GM12878 (cell line): Measurements from ENCODE around the gene SLC22A23. TPM values are rescaled to one million over a fixed set of nuclear protein-coding genes. Genes with fewer than 3 reads are reported as not detected.
A peak's percentile ranks its signal among the peaks of the same experiment; 100 is the strongest.

ENCODE experiments used
- ATAC-seq: fragments of 200-7000 bp; cut with Tn5 transposase; 3 replicates; pipeline ENCODE4 v1.9.1; 2020; ENCODE audit warnings: mild to moderate bottlenecking, moderate library complexity
- BruUV-seq: library from RNA; stranded (reverse); fragments of 400-500 nt; replicated peaks from 2 replicates; lab custom pipeline; 2021; lab: Mats Ljungman, UMichigan
- CTCF ChIA-PET: fragments of 300-600 bp; sonication (Branson Sonifier 250); formaldehyde crosslinking; extraction: SDS; loops from one replicate; lab custom pipeline; 2021; ENCODE audit warnings: inconsistent platforms; lab: Yijun Ruan, JAX
- POLR2A ChIA-PET: fragments of 350-600 bp; formaldehyde crosslinking; extraction: SDS; loops from one replicate; lab custom pipeline; 2021; ENCODE audit warnings: inconsistent platforms; lab: Charles Lee
- RAD21 ChIA-PET: fragments of 300-600 bp; sonication (Branson Sonifier 250); formaldehyde crosslinking; loops from one replicate; lab custom pipeline; 2023; ENCODE audit warnings: antibody characterized with exemption; ENCODE audit not compliant: unreplicated experiment; lab: Charles Lee
- SMC1A ChIA-PET: fragments of 300-600 bp; sonication (Branson Sonifier 250); formaldehyde crosslinking; loops from one replicate; lab custom pipeline; 2023; ENCODE audit not compliant: unreplicated experiment, uncharacterized antibody; lab: Charles Lee
- DNase-seq: peaks from one replicate; pipeline ENCODE4 v3.0.0-alpha.2; 2011; ENCODE audit warnings: low read depth, low spot score
- FAIRE-seq: peaks from 3 replicates; lab custom pipeline; 2011; peaks lifted over from hg19 to GRCh38; lab: Jason Lieb, UNC
- H2AFZ ChIP-seq: 2 replicates; pipeline ENCODE4 v1.6.0; 2011; ENCODE audit warnings: low read depth, low read length, control low read depth; ENCODE audit not compliant: control insufficient read depth
- H3K27ac ChIP-seq: 2 replicates; pipeline ENCODE4 v1.5.1; 2011; ENCODE audit warnings: control low read depth; ENCODE audit not compliant: control insufficient read depth, insufficient read depth
- H3K27me3 ChIP-seq, 2 experiments: replicated peaks in 1 of 2; 2 replicates each; pipeline versions ENCODE4 v1.6.0 to v1.6.1; 2011; ENCODE audit warnings: low read length in 1 of 2; ENCODE audit not compliant: control insufficient read depth in 2 of 2, insufficient read depth in 2 of 2
- H3K36me3 ChIP-seq, 2 experiments: 2 replicates each; pipeline ENCODE4 v1.5.1; 2011; ENCODE audit warnings: low read length in 1 of 2; ENCODE audit not compliant: control insufficient read depth in 2 of 2, insufficient read depth in 2 of 2
- H3K4me1 ChIP-seq: 2 replicates; pipeline ENCODE4 v1.6.1; 2011; ENCODE audit warnings: mild to moderate bottlenecking, low read length, moderate library complexity, mixed read lengths; ENCODE audit not compliant: control insufficient read depth, insufficient read depth
- H3K4me2 ChIP-seq: 2 replicates; pipeline ENCODE4 v1.6.0; 2011; ENCODE audit warnings: control low read depth; ENCODE audit not compliant: control insufficient read depth, insufficient read depth
- H3K4me3 ChIP-seq: fragments of 200-600 bp; sonication (generic); 2 replicates; pipeline ENCODE4 v1.5.1; 2016
- H3K79me2 ChIP-seq: 2 replicates; pipeline ENCODE4 v1.6.0; 2011; ENCODE audit warnings: low read length; ENCODE audit not compliant: control insufficient read depth, insufficient read depth
- H3K9ac ChIP-seq: 2 replicates; pipeline ENCODE4 v1.8.0; 2011; ENCODE audit warnings: low read length, control low read depth, mixed read lengths; ENCODE audit not compliant: control insufficient read depth, insufficient read depth
- H3K9me3 ChIP-seq: replicated peaks from 3 replicates; pipeline ENCODE4 v1.5.1; 2011; ENCODE audit warnings: mild to moderate bottlenecking, low read length; ENCODE audit not compliant: control insufficient read depth, insufficient read depth
- H4K20me1 ChIP-seq: 2 replicates; pipeline ENCODE4 v1.6.0; 2011; ENCODE audit not compliant: control insufficient read depth, insufficient read depth
- EED ChIP-seq: sonication (generic); IDR thresholded peaks from 2 replicates; pipeline ENCODE4 v1.6.1; 2016; ENCODE audit warnings: antibody characterized with exemption, low read depth
- GATAD2B ChIP-seq: fragments of 450-650 bp; conservative IDR thresholded peaks from 2 replicates; pipeline ENCODE4 v1.6.1; 2017; ENCODE audit warnings: low read depth, mild to moderate bottlenecking, moderate library complexity
- HCFC1 ChIP-seq: fragments of 150-350 bp; IDR thresholded peaks from 2 replicates; pipeline ENCODE4 v1.6.1; 2014; ENCODE audit warnings: low read length
- HDGF ChIP-seq: fragments of 450-650 bp; IDR thresholded peaks from 2 replicates; pipeline ENCODE4 v1.6.1; 2016; ENCODE audit warnings: antibody characterized with exemption
- IKZF2 ChIP-seq, 2 experiments: fragments of 450-650 bp; IDR thresholded peaks; 2 replicates each; pipeline ENCODE4 v1.6.1; 2017; ENCODE audit warnings: mild to moderate bottlenecking in 2 of 2, moderate library complexity in 2 of 2
- RCOR1 ChIP-seq: conservative IDR thresholded peaks from 2 replicates; pipeline ENCODE4 v1.6.1; 2012; ENCODE audit warnings: low read depth, low read length, improper control_type of control experiment
- ZNF217 ChIP-seq: fragments of 450-650 bp; IDR thresholded peaks from 2 replicates; pipeline ENCODE4 v1.6.1; 2017; ENCODE audit warnings: antibody characterized with exemption, mild to moderate bottlenecking
- WGBS: methylation state at CpG from one replicate; pipeline ENCODE4 v1.1.6; 2016; ENCODE audit warnings: low lambda C conversion rate; ENCODE audit not compliant: insufficient replicate concordance, insufficient coverage; ENCODE audit errors: missing lambda C conversion rate; 5-methylcytosine and 5-hydroxymethylcytosine counted together
- in situ Hi-C: fragments of 300-500 bp; cut with MboI; formaldehyde crosslinking; loops from 9 replicates; pipeline ENCODE4 v1.14.3; 2018; ENCODE audit warnings: mixed read lengths
- intact Hi-C: fragments of 100-400 bp; cut with micrococcal nuclease; formaldehyde crosslinking; loops from one replicate; pipeline ENCODE4 v1.14.2; 2022; ENCODE audit not compliant: unreplicated experiment
- polyA plus RNA-seq, 11 experiments: library from polyadenylated mRNA; depleted of rRNA in 4 of 11; unstranded in 6 of 11; stranded (reverse) in 5 of 11; fragments of >200 nt; fragmentation: Nextera tagmentation in 4 of 11; fragmentation: Illumina TruSeq in 1 of 11; extraction: Ambion mirVana in 4 of 11; extraction: Trizol in 1 of 11; gene quantifications; 1 replicate in 1 of 11; 2 replicates in 10 of 11; pipeline versions ENCODE4 v1.2.1 to v1.2.3, GENCODE V29; 2011 to 2016; ENCODE audit warnings: inconsistent platforms in 2 of 11, missing spikeins in 2 of 11, low read depth in 1 of 11
- total RNA-seq, 4 experiments: library from RNA; depleted of rRNA in 3 of 4; stranded (reverse); fragments of >200 nt in 3 of 4; fragmentation: Illumina TruSeq in 1 of 4; extraction: Trizol in 1 of 4; gene quantifications; 2 replicates each; pipeline versions ENCODE4 v1.2.1 to v1.2.3, GENCODE V29; 2013 to 2021
- TF ChIP-seq, protein P1 (sequence below): fragments of 450-650 bp; IDR thresholded peaks from 2 replicates; pipeline ENCODE4 v1.6.1; 2016; ENCODE audit warnings: mild to moderate bottlenecking, moderate library complexity, borderline replicate concordance

The SLC22A23 gene
- total and polyA plus RNA-seq, 10 of the 15 experiments (the other 5 are each of a cell fraction or from before 2014, with no cell fraction given): 0.20 to 2.4 (median 0.74) TPM

DNA sequence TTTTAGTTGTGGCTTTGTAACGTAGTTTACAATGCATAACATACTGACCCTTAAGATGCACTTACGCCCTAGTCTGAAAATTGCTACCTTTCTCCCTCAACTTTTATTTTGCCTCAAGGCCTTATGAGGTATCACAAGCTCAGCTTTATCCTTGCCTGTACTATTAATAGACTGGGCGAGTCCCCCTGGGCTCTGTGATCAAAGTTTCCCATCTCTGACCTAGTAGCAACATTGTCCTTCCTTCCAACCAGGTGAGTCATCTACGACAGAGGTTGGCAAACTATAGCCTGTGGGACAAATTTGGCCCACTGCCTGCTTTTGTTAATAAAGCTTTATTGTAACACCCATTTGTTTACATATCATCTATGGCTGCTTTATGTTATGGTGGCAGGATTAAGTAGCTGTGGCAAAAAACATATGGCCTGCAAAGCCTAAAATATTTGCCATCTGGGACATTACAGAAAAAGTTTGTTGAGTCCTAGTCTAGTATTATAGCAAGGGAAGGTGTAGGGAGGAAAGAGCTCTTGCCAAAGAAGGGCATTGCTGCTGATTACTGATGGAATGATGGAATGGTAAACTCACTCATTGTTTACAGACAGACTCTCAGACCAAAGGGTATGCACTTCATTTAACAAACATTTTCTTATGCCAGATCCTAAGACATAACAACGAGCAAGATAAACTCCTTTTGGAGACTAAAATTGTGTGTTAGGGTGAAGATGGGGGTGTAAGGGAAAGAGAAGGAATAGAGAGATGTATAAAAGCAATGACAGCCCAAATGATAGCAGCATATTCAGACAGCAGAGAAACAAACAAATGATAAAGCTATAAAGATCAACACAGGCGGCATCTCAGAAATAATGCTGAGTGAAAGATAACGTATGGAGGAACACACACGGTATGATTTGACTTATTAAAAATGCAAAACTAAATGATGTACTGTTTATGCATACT lies 74.2 kb downstream of the SLC22A23 start:
- BruUV-seq: no TSS peak
- in situ Hi-C loops: no loop called here

More for the DNA sequence above, 74.2 kb downstream of the SLC22A23 start:
- Histone ChIP-seq H3K9ac (no peak overlapping the region), H3K27me3 (no peaks in the 10 kb centered on the region), H4K20me1 (no peaks in the 10 kb centered on the region), H3K4me1 (peaks cover 49% of the 10 kb centered on the region), H3K4me2 (peak overlapping the region; percentile 69), H3K36me3 (no peaks in the 10 kb centered on the region), H3K79me2 (no peaks in the 10 kb centered on the region), H3K27ac (peak overlapping the region; percentile 50), H2AFZ (peak overlapping the region; percentile 9; the same call in 1 of the 2 replicates), H3K4me3 (no peak overlapping the region), H3K9me3 (no peaks in the 10 kb centered on the region; the same call in 2 of the 3 replicates)
- intact Hi-C loops: loop anchor here (2.0 to 5.0 kb wide), 2 partner anchors 26 to 50 kb away; no protein-coding TSS in a partner anchor
- TF ChIP-seq EED (0 out of 2 replicates have a peak, but pooled peaks have one; percentile 27), HDGF (peak; percentile 53; the same call in 1 of the 2 replicates), IKZF2 (IDR thresholded peaks at IDR 0.05) (0 out of 4 replicates have a peak, but pooled peaks of 1 of the 2 experiments have one; percentile 17), RCOR1 (no peak), HCFC1 (no peak), ZNF217 (0 out of 2 replicates have a peak, but pooled peaks have one; percentile 58), GATAD2B (0 out of 2 replicates have a peak, but pooled peaks have one; percentile 25)
- TF ChIP-seq, protein P1, sequence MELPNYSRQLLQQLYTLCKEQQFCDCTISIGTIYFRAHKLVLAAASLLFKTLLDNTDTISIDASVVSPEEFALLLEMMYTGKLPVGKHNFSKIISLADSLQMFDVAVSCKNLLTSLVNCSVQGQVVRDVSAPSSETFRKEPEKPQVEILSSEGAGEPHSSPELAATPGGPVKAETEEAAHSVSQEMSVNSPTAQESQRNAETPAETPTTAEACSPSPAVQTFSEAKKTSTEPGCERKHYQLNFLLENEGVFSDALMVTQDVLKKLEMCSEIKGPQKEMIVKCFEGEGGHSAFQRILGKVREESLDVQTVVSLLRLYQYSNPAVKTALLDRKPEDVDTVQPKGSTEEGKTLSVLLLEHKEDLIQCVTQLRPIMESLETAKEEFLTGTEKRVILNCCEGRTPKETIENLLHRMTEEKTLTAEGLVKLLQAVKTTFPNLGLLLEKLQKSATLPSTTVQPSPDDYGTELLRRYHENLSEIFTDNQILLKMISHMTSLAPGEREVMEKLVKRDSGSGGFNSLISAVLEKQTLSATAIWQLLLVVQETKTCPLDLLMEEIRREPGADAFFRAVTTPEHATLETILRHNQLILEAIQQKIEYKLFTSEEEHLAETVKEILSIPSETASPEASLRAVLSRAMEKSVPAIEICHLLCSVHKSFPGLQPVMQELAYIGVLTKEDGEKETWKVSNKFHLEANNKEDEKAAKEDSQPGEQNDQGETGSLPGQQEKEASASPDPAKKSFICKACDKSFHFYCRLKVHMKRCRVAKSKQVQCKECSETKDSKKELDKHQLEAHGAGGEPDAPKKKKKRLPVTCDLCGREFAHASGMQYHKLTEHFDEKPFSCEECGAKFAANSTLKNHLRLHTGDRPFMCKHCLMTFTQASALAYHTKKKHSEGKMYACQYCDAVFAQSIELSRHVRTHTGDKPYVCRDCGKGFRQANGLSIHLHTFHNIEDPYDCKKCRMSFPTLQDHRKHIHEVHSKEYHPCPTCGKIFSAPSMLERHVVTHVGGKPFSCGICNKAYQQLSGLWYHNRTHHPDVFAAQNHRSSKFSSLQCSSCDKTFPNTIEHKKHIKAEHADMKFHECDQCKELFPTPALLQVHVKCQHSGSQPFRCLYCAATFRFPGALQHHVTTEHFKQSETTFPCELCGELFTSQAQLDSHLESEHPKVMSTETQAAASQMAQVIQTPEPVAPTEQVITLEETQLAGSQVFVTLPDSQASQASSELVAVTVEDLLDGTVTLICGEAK: peak; percentile 97
- SMC1A ChIA-PET: interaction anchor here (0.6 to 6.5 kb wide), 19 partner anchors 10 to 173 kb away, joined by 3 to 103 read pairs (median 4); no protein-coding TSS in a partner anchor
- RAD21 ChIA-PET: interaction anchor here (0.5 to 2.9 kb wide), 25 partner anchors 11 to 639 kb away, joined by 3 to 21 read pairs (median 4); partner anchors contain the start of gene SLC22A23
- CTCF ChIA-PET: interaction anchor here (0.6 to 3.8 kb wide), 17 partner anchors 9 to 101 kb away, joined by 3 to 16 read pairs (median 3); no protein-coding TSS in a partner anchor
- 44% methylated on average over 8 of the region's 8 CpGs for WGBS
- FAIRE-seq: no peak
- ATAC-seq: no peak; the same call in 2 of the 3 replicates
- POLR2A ChIA-PET: interaction anchor here (0.6 to 3.0 kb wide), 12 partner anchors 8 to 639 kb away, joined by 3 to 17 read pairs (median 4); a partner anchor contains a TSS
- DNase-seq: no peak
